Parathyroid adenoma (tissue), 2 donors: Measurements from ENCODE around the gene CAMTA1.

Source experiments
- H2AFZ ChIP-seq: fragments of 300-600 bp; sonication (generic); one replicate; pipeline ENCODE4 v1.7.0; 2017; ENCODE audit warnings: antibody characterized with exemption, mild to moderate bottlenecking
- H3K27ac ChIP-seq: fragments of 300-600 bp; sonication (generic); one replicate; pipeline ENCODE4 v1.7.0; 2017
- H3K27me3 ChIP-seq: fragments of 300-600 bp; sonication (generic); one replicate; pipeline ENCODE4 v1.7.0; 2017; ENCODE audit warnings: low read length; ENCODE audit not compliant: control insufficient read depth, insufficient read depth
- H3K36me3 ChIP-seq: fragments of 300-600 bp; sonication (generic); one replicate; pipeline ENCODE4 v1.7.0; 2017; ENCODE audit warnings: low read length; ENCODE audit not compliant: control insufficient read depth, insufficient read depth
- H3K4me1 ChIP-seq: fragments of 300-600 bp; sonication (generic); one replicate; pipeline ENCODE4 v1.7.0; 2017; ENCODE audit warnings: control low read depth
- H3K4me2 ChIP-seq: fragments of 300-600 bp; sonication (generic); one replicate; pipeline ENCODE4 v1.7.0; 2017; ENCODE audit warnings: low read length
- H3K4me3 ChIP-seq: fragments of 300-600 bp; sonication (generic); one replicate; pipeline ENCODE4 v1.7.0; 2017; ENCODE audit warnings: low read depth, low read length
- H3K79me2 ChIP-seq: fragments of 300-600 bp; sonication (generic); one replicate; pipeline ENCODE4 v1.7.0; 2017; ENCODE audit warnings: control low read depth
- H3K9ac ChIP-seq: fragments of 300-600 bp; sonication (generic); one replicate; pipeline ENCODE4 v1.7.0; 2017; ENCODE audit warnings: mild to moderate bottlenecking
- H3K9me3 ChIP-seq: fragments of 300-600 bp; sonication (generic); one replicate; pipeline ENCODE4 v1.7.0; 2017; ENCODE audit warnings: low read length; ENCODE audit not compliant: control insufficient read depth
- CTCF ChIP-seq: fragments of 300-600 bp; sonication (generic); IDR thresholded peaks from one replicate; pipeline ENCODE4 v1.7.0; 2017; ENCODE audit warnings: antibody characterized with exemption, mild to moderate bottlenecking
- donor health status: primary hyperparathyroidism.

The CAMTA1 gene

GRCh38 chr1:6982443-6982842 lies 197.2 kb downstream of the CAMTA1 start:
- H3K79me2 ChIP-seq: no peaks in the 10 kb centered on the region
- no peak for TF ChIP-seq CTCF

GRCh38 chr1:6982860-6983259 lies 197.6 kb downstream of the CAMTA1 start:
- H3K9ac ChIP-seq: no peak overlapping the region
- no peak overlapping the region for H3K4me3 ChIP-seq
- no peaks in the 10 kb centered on the region for H3K27me3 ChIP-seq
- H3K79me2 ChIP-seq: no peaks in the 10 kb centered on the region
- no peak for TF ChIP-seq CTCF
- no peak overlapping the region for H3K27ac ChIP-seq
- H3K9me3 ChIP-seq: no peaks in the 10 kb centered on the region
- no peaks in the 10 kb centered on the region for H3K36me3 ChIP-seq
- no peaks in the 10 kb centered on the region for H3K4me1 ChIP-seq
- H3K4me2 ChIP-seq: no peak overlapping the region
- H2AFZ ChIP-seq: no peak overlapping the region

More at GRCh38 chr1:6982443-6982842, 197.2 kb downstream of the CAMTA1 start:
- no peaks in the 10 kb centered on the region for H3K9me3 ChIP-seq
- H3K4me3 ChIP-seq: no peak overlapping the region
- H2AFZ ChIP-seq: no peak overlapping the region
- H3K4me1 ChIP-seq: no peaks in the 10 kb centered on the region
- no peaks in the 10 kb centered on the region for H3K27me3 ChIP-seq
- H3K27ac ChIP-seq: no peak overlapping the region
- H3K36me3 ChIP-seq: no peaks in the 10 kb centered on the region
- H3K9ac ChIP-seq: no peak overlapping the region
- no peak overlapping the region for H3K4me2 ChIP-seq

- TF ChIP-seq CTCF: no peak
- H3K36me3 ChIP-seq: no peaks in the 10 kb centered on the region
- no peak overlapping the region for H2AFZ ChIP-seq
- H3K27me3 ChIP-seq: no peaks in the 10 kb centered on the region
- no peak overlapping the region for H3K9ac ChIP-seq
- no peaks in the 10 kb centered on the region for H3K79me2 ChIP-seq
- no peak overlapping the region for H3K4me2 ChIP-seq
- no peaks in the 10 kb centered on the region for H3K9me3 ChIP-seq
- H3K4me1 ChIP-seq: no peaks in the 10 kb centered on the region
- no peak overlapping the region for H3K4me3 ChIP-seq
- H3K27ac ChIP-seq: no peak overlapping the region
Observed at GRCh38 chr1:6984536-6984935, 199.3 kb downstream of the CAMTA1 start.

DNA sequence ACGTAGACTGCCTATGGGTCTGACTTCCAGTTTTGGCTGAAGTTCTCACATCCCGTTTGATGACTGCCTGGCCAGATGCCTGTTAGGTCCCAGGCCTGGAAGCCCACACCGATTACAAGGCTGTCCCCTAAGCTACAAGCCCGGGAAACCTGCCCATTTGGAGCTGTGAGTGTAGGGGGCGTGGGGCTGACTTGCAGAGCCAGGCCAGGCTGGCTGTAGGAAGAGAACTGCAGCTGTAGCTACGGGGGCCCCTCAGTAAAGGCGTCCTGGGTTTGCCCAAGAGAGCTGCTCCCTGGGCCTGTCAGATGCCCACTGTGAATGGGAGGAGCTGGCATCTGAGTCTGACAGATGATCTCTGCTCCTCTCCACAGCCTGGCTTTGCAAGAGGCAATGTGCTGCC lies 199.7 kb downstream of the CAMTA1 start:
- no peaks in the 10 kb centered on the region for H3K27me3 ChIP-seq
- TF ChIP-seq CTCF: no peak
- H3K79me2 ChIP-seq: no peaks in the 10 kb centered on the region
- no peaks in the 10 kb centered on the region for H3K36me3 ChIP-seq
- H3K4me1 ChIP-seq: no peaks in the 10 kb centered on the region
- H3K27ac ChIP-seq: no peak overlapping the region
- H3K4me2 ChIP-seq: no peak overlapping the region
- no peak overlapping the region for H3K4me3 ChIP-seq
- H3K9ac ChIP-seq: no peak overlapping the region
- H3K9me3 ChIP-seq: no peaks in the 10 kb centered on the region
- no peak overlapping the region for H2AFZ ChIP-seq

DNA sequence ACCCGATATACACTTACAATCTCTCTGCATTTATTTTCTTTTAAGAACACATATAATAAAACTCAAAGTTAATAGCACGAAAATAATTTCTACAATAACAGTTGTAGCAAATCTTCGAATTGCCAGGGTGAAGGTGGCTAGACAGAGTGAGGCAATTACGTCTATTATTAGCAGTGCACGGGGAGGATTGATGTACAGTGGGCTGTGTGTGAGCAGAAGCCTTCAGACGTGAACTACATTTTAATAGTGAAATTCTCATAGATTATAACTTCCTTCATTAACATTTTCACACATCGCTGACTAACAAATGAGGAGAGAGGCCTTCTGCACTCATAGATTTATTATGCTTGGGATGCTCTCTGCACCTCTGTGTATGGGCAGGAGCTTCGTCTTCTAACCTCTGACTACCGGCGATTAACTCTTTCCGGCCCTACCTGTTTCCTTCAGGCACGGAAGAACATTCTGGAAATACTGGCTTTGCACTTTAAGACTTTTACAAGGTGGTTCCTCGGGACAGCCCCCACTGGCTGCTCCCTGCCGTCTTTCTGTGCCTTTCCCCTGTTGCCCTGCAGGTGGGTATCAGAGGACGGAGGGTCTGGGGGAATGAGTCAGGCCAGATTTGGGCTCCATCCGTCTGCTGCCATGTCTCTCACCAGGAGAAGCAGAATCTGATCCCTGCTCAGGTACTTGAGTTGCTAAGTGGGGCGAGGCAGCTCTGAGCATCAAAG lies 200.5 kb downstream of the CAMTA1 start:
- Histone ChIP-seq H3K4me2 (no peak overlapping the region), H3K27me3 (no peaks in the 10 kb centered on the region), H3K9ac (no peak overlapping the region), H3K27ac (no peak overlapping the region), H3K9me3 (no peaks in the 10 kb centered on the region), H3K4me1 (no peaks in the 10 kb centered on the region), H3K79me2 (no peaks in the 10 kb centered on the region), H3K4me3 (no peak overlapping the region), H3K36me3 (no peaks in the 10 kb centered on the region), H2AFZ (no peak overlapping the region)
- TF ChIP-seq CTCF: no peak
